ENCODE data around the gene FOXP1.
A peak's percentile ranks its signal among the peaks of the same experiment; 100 is the strongest.

The FOXP1 gene

DNA sequence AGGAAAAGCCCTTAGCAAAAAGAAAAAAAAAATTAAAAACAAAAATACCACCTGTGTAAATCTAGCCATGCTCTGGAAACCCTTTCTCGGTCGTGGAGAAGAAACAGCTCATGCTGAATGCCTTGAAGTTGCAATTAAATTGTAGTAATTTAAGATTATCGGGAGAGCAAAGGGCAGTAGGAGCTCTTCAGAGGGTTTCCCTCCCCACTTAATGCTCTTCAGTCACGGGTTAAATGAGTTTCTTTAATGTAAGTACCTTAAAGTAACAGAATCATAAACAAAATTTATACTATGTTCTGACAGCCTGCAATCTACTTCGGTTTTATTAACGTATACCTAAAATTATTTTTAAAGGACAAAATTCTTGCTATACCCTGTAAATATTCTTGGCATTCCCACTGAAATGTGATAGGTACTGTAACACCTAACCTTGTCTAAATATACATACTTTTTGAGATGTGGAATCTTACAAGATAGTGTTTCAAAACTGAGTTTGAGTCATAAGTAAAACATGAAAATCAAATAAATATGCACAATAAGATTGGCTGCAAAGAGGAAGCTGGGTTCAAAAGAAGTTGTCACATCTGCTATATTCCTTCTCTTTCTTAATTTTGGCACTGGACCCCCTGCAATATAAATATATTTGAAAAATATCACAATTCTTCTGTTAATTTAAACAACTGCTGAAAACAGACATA is 5.3 kb downstream of the FOXP1 start:
- Histone ChIP-seq H3K27ac (ENCODE audit: poor library complexity, severe bottlenecking) (peak overlapping the region; percentile 96), H3K4me1 (ENCODE audit: insufficient read depth, poor library complexity, severe bottlenecking) (peaks cover 23% of the 10 kb centered on the region), H3K27me3 (ENCODE audit: insufficient read depth, poor library complexity, severe bottlenecking) (no peaks in the 10 kb centered on the region), H3K9me3 (ENCODE audit: severe bottlenecking) (no peaks in the 10 kb centered on the region), H3K36me3 (ENCODE audit: low read depth) (peaks cover 37% of the 10 kb centered on the region), H3K4me3 (ENCODE audit: severe bottlenecking) (no peak overlapping the region)
- DNase-seq (ENCODE audit: low spot score): no peak
- TF ChIP-seq, protein P1, sequence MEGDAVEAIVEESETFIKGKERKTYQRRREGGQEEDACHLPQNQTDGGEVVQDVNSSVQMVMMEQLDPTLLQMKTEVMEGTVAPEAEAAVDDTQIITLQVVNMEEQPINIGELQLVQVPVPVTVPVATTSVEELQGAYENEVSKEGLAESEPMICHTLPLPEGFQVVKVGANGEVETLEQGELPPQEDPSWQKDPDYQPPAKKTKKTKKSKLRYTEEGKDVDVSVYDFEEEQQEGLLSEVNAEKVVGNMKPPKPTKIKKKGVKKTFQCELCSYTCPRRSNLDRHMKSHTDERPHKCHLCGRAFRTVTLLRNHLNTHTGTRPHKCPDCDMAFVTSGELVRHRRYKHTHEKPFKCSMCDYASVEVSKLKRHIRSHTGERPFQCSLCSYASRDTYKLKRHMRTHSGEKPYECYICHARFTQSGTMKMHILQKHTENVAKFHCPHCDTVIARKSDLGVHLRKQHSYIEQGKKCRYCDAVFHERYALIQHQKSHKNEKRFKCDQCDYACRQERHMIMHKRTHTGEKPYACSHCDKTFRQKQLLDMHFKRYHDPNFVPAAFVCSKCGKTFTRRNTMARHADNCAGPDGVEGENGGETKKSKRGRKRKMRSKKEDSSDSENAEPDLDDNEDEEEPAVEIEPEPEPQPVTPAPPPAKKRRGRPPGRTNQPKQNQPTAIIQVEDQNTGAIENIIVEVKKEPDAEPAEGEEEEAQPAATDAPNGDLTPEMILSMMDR (IDR thresholded peaks at IDR 0.05; ENCODE audit: poor library complexity, severe bottlenecking): no peak
- peak; percentile 64 for ATAC-seq (ENCODE audit: low read depth)

DNA sequence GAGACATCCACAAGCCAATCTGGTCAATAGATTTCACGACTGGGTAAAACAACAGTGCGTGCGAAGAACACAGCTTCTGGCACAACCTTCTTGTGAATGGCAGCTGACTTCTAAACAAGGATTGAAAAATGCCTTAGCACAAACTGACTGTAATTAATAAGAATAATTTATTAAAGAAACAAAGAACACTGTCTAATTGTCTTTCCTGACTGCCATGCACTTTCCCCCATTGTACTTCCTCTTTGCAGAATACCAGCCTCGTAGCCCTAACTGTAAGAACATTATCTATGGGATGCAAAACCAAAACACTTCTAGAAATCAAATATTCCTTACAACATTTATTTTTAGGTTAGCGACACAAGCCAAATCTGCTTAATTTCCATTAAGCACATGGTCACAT is 6.5 kb downstream of the FOXP1 start:
- H3K4me1 ChIP-seq (ENCODE audit: insufficient read depth, poor library complexity, severe bottlenecking): peaks cover 23% of the 10 kb centered on the region
- H3K4me3 ChIP-seq (ENCODE audit: severe bottlenecking): no peak overlapping the region
- TF ChIP-seq, protein P1 (IDR thresholded peaks at IDR 0.05; ENCODE audit: poor library complexity, severe bottlenecking): no peak
- H3K27me3 ChIP-seq (ENCODE audit: insufficient read depth, poor library complexity, severe bottlenecking): no peaks in the 10 kb centered on the region
- H3K27ac ChIP-seq (ENCODE audit: poor library complexity, severe bottlenecking): no peak overlapping the region
- H3K9me3 ChIP-seq (ENCODE audit: severe bottlenecking): no peaks in the 10 kb centered on the region
- H3K36me3 ChIP-seq (ENCODE audit: low read depth): peaks cover 47% of the 10 kb centered on the region
- ATAC-seq (ENCODE audit: low read depth) (no peak), DNase-seq (ENCODE audit: low spot score) (no peak)

DNA sequence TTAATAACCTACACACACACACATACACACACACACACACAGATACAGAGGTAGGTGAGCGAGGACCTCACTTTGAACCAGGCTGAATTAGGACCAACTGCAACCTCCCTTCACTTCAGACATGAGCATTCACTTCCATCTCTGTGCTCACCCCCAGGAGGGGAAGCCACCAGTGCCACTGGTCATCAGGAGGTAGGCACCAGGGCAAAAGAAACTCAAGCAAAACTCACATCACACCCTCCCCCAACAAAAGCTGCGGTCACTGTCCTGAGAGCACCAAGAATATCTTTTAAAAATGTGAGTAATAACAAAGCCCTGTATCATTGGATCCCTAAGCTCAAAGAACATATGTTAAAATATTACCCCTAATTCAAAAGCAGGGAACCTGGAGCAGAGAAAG is 8.1 kb downstream of the FOXP1 start:
- H3K36me3 ChIP-seq (ENCODE audit: low read depth): peaks cover 61% of the 10 kb centered on the region
- H3K27ac ChIP-seq (ENCODE audit: poor library complexity, severe bottlenecking): no peak overlapping the region
- DNase-seq (ENCODE audit: low spot score) (no peak), ATAC-seq (ENCODE audit: low read depth) (no peak)
- H3K4me1 ChIP-seq (ENCODE audit: insufficient read depth, poor library complexity, severe bottlenecking): peaks cover 23% of the 10 kb centered on the region
- no peaks in the 10 kb centered on the region for H3K9me3 ChIP-seq (ENCODE audit: severe bottlenecking)
- no peaks in the 10 kb centered on the region for H3K27me3 ChIP-seq (ENCODE audit: insufficient read depth, poor library complexity, severe bottlenecking)
- TF ChIP-seq, protein P1 (IDR thresholded peaks at IDR 0.05; ENCODE audit: poor library complexity, severe bottlenecking): no peak
- H3K4me3 ChIP-seq (ENCODE audit: severe bottlenecking): no peak overlapping the region

DNA sequence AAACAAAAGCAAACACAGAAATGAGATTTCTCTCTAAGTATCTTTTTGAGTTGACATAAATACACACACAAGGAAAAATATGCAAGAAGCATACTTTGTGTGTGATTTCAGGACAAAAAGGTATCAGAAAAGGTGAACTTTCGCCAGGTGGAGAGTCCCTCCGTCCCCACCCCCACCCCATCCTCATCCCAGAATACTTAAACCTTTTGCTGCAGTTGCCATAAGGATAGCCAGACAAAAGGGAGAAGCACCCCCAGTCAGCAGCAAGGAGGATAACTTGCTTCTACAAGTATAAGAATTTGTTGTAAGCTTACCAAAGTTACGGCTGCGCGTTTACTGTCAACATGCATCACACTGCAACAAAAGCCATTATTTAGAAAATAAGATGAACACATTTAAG is 10.3 kb downstream of the FOXP1 start:
- no peak for ATAC-seq (ENCODE audit: low read depth)
- H3K27me3 ChIP-seq (ENCODE audit: insufficient read depth, poor library complexity, severe bottlenecking): no peaks in the 10 kb centered on the region
- DNase-seq (ENCODE audit: low spot score): no peak
- peaks cover 9% of the 10 kb centered on the region for H3K4me1 ChIP-seq (ENCODE audit: insufficient read depth, poor library complexity, severe bottlenecking)
- H3K36me3 ChIP-seq (ENCODE audit: low read depth): peaks cover 56% of the 10 kb centered on the region
- no peak overlapping the region for H3K4me3 ChIP-seq (ENCODE audit: severe bottlenecking)
- H3K27ac ChIP-seq (ENCODE audit: poor library complexity, severe bottlenecking): no peak overlapping the region
- TF ChIP-seq, protein P1 (IDR thresholded peaks at IDR 0.05; ENCODE audit: poor library complexity, severe bottlenecking): no peak
- no peaks in the 10 kb centered on the region for H3K9me3 ChIP-seq (ENCODE audit: severe bottlenecking)

DNA sequence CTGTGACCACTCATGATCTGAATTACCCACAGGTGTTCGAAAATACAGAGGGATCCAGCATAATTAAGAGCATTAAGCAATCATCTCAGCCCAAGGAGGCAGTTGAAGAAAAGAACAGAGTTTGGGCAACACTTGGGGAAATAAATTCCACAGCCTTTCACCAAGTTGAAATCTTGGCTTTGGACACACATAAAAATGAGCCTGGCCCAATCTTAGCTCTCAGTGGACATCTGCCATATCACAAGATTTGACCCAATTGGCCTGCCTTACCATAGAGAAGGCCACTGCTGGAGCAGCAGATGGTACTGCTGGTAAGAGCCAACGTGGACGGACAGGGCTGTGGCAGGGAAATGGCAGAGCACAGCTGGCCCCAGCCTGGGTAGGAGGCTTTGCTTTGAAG is 13.0 kb downstream of the FOXP1 start:
- no peaks in the 10 kb centered on the region for H3K27me3 ChIP-seq (ENCODE audit: insufficient read depth, poor library complexity, severe bottlenecking)
- no peak overlapping the region for H3K27ac ChIP-seq (ENCODE audit: poor library complexity, severe bottlenecking)
- peaks cover 46% of the 10 kb centered on the region for H3K36me3 ChIP-seq (ENCODE audit: low read depth)
- TF ChIP-seq, protein P1 (IDR thresholded peaks at IDR 0.05; ENCODE audit: poor library complexity, severe bottlenecking): no peak
- H3K4me3 ChIP-seq (ENCODE audit: severe bottlenecking): no peak overlapping the region
- H3K4me1 ChIP-seq (ENCODE audit: insufficient read depth, poor library complexity, severe bottlenecking): no peaks in the 10 kb centered on the region
- ATAC-seq (ENCODE audit: low read depth): no peak
- no peaks in the 10 kb centered on the region for H3K9me3 ChIP-seq (ENCODE audit: severe bottlenecking)
- no peak for DNase-seq (ENCODE audit: low spot score)
